Suprapubic skin (tissue), 4 donors: ENCODE results near the gene ADCY5. TPM values are rescaled to one million over a fixed set of nuclear protein-coding genes. Genes with fewer than 3 reads are reported as not detected.

Source experiments
- DNase-seq, 2 donors: peaks; one replicate each; pipeline ENCODE4 v3.0.0-alpha.2; 2019; ENCODE audit warnings: low spot score in 2 of 2
- H3K27ac ChIP-seq: fragments of 200-600 bp; sonication (generic); one replicate; pipeline ENCODE4 v1.5.1; 2019
- H3K27me3 ChIP-seq: fragments of 200-600 bp; sonication (generic); one replicate; pipeline ENCODE4 v1.5.1; 2019
- H3K36me3 ChIP-seq: fragments of 200-600 bp; sonication (generic); one replicate; pipeline ENCODE4 v1.5.1; 2019
- H3K4me1 ChIP-seq: fragments of 200-600 bp; sonication (generic); one replicate; pipeline ENCODE4 v1.5.1; 2019
- H3K4me3 ChIP-seq: fragments of 200-600 bp; sonication (generic); one replicate; pipeline ENCODE4 v1.5.1; 2019; ENCODE audit warnings: mild to moderate bottlenecking
- H3K9me3 ChIP-seq: fragments of 200-600 bp; sonication (generic); one replicate; pipeline ENCODE4 v1.5.1; 2019
- EP300 ChIP-seq: sonication (generic); formaldehyde crosslinking; IDR thresholded peaks from one replicate; pipeline ENCODE4 v1.6.1; 2017; ENCODE audit warnings: antibody characterized with exemption
- POLR2A ChIP-seq, 2 donors: fragments of 450-650 bp; IDR thresholded peaks; one replicate each; pipeline ENCODE4 v1.6.1; 2017; ENCODE audit warnings: antibody characterized with exemption in 2 of 2, mild to moderate bottlenecking in 2 of 2, moderate library complexity in 2 of 2
- POLR2AphosphoS5 ChIP-seq, 3 donors: sonication (generic); formaldehyde crosslinking; IDR thresholded peaks; one replicate each; pipeline ENCODE4 v1.6.1; 2017; ENCODE audit warnings: antibody characterized with exemption in 3 of 3
- WGBS: methylation state at CpG from one replicate; pipeline ENCODE4 v1.1.5; 2018; 5-methylcytosine and 5-hydroxymethylcytosine counted together
- total RNA-seq, 4 donors: library from RNA; depleted of rRNA; stranded (reverse); fragments of >200 nt; gene quantifications; one replicate each; pipeline ENCODE4 v1.1.0, GENCODE V29; 2016
- TF ChIP-seq, protein P1 (sequence below), 2 donors: fragments of 200-600 bp in 1 of 2; fragments of 450-650 bp in 1 of 2; sonication (generic) in 1 of 2; IDR thresholded peaks; one replicate each; pipeline ENCODE4 v1.5.1; 2016 to 2019; ENCODE audit warnings: antibody characterized with exemption in 2 of 2, mild to moderate bottlenecking in 1 of 2, moderate library complexity in 1 of 2

Gene ADCY5
- total RNA-seq, 4 donors from 2014 or later, result 1.4 to 4.9 (median 4.0) TPM

DNA sequence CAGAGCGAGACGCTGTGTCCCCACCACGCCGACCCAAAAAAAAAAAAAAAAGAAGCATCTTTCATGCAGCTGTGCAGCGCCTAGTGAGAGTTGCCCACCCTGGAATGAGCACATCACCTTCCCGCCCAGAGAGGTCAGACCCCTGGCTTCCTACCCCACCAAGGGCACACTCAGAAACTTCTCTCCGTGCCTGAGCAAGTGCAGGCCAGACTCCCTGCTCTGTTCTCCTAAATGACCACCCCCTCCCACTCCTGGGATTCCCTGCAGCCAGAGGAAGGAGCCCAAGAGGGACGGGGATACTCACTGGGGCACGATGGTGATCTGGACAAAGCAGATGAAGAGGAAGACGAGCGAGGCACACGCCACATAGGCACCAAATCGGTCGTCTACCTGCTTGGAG lies 131.2 kb downstream of the ADCY5 start:
- Histone ChIP-seq H3K4me1 (no peaks in the 10 kb centered on the region), H3K27me3 (peaks cover 5% of the 10 kb centered on the region), H3K27ac (no peak overlapping the region), H3K4me3 (no peak overlapping the region), H3K36me3 (no peaks in the 10 kb centered on the region), H3K9me3 (no peaks in the 10 kb centered on the region)
- TF ChIP-seq POLR2AphosphoS5 (IDR thresholded peaks at IDR 0.05), result no peak
- TF ChIP-seq, protein P1, sequence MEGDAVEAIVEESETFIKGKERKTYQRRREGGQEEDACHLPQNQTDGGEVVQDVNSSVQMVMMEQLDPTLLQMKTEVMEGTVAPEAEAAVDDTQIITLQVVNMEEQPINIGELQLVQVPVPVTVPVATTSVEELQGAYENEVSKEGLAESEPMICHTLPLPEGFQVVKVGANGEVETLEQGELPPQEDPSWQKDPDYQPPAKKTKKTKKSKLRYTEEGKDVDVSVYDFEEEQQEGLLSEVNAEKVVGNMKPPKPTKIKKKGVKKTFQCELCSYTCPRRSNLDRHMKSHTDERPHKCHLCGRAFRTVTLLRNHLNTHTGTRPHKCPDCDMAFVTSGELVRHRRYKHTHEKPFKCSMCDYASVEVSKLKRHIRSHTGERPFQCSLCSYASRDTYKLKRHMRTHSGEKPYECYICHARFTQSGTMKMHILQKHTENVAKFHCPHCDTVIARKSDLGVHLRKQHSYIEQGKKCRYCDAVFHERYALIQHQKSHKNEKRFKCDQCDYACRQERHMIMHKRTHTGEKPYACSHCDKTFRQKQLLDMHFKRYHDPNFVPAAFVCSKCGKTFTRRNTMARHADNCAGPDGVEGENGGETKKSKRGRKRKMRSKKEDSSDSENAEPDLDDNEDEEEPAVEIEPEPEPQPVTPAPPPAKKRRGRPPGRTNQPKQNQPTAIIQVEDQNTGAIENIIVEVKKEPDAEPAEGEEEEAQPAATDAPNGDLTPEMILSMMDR (IDR thresholded peaks at IDR 0.05), result no peak
- TF ChIP-seq POLR2A (IDR thresholded peaks at IDR 0.05), result no peak
- TF ChIP-seq EP300, result no peak
- DNase-seq, result no peak
- WGBS, result 99% methylated on average over 14 of the region's 14 CpGs

DNA sequence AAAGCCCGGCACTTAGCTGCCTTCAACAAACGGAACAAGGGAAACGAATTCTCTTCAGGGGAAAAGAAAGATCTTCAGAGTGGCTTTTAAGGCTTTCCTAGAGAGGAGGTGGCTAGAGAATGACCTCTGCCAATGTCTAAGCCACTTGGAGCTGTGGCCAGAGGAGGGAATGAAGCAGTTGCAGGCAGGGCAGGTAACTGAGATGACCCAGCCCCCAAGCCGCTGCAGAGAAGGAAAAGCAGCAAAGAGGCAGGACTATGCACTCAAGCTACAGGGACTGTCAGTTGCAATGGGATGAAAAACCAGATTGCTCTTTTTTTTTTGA lies 133.7 kb downstream of the ADCY5 start:
- Histone ChIP-seq H3K36me3 (no peaks in the 10 kb centered on the region), H3K9me3 (no peaks in the 10 kb centered on the region), H3K4me3 (no peak overlapping the region), H3K27me3 (peaks cover 2% of the 10 kb centered on the region), H3K27ac (no peak overlapping the region), H3K4me1 (no peaks in the 10 kb centered on the region)
- WGBS, result 82% methylated on average over 4 of the region's 4 CpGs
- TF ChIP-seq EP300, result no peak
- no peak for TF ChIP-seq POLR2A (IDR thresholded peaks at IDR 0.05)
- TF ChIP-seq, protein P1 (IDR thresholded peaks at IDR 0.05), result no peak
- no peak for TF ChIP-seq POLR2AphosphoS5 (IDR thresholded peaks at IDR 0.05)
- DNase-seq, result no peak

DNA sequence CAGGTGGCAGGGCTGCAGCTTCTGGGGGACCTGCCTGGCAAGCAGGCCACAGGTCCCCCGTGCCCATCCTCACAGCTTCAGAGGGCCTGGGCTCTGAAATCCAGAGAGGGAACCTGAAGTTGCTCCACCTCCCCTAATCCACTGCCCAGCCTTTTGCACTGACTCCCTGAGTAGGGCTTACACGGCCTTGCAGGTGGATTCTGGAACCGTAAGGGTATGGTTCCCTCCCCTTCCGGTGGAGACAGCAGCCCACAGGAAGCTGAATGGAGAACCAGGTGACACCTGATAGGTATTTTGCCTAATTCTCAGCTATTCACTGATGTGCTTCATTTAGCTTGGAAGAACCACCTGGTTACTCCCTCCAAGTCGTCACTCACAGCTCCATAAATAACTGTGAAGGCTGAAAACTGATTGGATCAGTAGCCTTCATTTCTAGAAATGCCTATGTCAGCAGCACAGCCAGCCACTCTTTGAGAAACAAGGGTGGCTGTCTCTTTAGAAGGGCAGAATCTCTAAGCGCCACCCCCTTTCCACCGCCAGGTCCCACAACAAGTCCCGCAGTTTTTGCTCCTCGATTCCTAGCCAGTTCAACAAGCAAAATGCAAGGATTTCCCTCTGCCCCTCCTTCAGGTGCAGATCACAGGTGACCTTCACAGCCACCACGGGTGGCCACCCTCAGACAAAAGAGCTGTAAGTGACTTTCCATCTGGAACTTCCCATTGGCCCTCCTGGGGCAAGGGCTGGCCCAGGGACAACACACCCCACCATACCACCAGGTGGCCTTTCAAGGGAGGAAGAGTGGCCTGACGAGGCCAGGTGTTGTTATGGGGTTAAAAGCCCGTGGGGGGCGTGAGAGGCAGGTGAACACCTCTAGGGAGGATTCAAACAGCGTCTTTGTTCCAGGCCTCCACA lies 134.3 kb downstream of the ADCY5 start:
- H3K4me3 ChIP-seq, result no peak overlapping the region
- WGBS, result 67% methylated on average over 12 of the region's 14 CpGs

DNA sequence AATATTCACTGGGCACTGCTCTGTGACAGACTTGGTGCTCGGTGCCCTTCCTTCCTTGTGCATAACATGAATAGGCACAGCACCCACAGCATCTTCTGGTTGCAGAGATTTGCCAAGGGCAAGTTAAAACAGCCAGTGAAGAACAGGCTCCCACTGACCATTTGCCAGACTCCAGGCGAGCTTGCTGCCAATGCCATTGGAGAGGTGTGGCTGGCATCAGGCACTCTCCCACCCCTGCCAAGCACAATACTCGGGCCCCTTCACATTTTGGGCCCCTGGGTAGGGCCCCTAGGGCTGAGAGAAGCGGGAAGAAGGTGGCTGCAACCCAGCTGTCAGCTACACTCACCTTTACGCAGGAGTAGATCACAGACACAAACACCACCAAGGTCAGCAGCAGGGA lies 135.0 kb downstream of the ADCY5 start:
- Histone ChIP-seq H3K27ac (no peak overlapping the region), H3K36me3 (no peaks in the 10 kb centered on the region), H3K27me3 (peaks cover 2% of the 10 kb centered on the region), H3K4me3 (no peak overlapping the region), H3K9me3 (no peaks in the 10 kb centered on the region), H3K4me1 (no peaks in the 10 kb centered on the region)
- no peak for DNase-seq
- 67% methylated on average over 5 of the region's 5 CpGs for WGBS
- TF ChIP-seq, protein P1 (IDR thresholded peaks at IDR 0.05), result no peak
- TF ChIP-seq EP300, result no peak
- no peak for TF ChIP-seq POLR2AphosphoS5 (IDR thresholded peaks at IDR 0.05)
- no peak for TF ChIP-seq POLR2A (IDR thresholded peaks at IDR 0.05)

More for the DNA sequence above, 134.3 kb downstream of the ADCY5 start:
- Histone ChIP-seq H3K27ac (no peak overlapping the region), H3K9me3 (no peaks in the 10 kb centered on the region), H3K27me3 (peaks cover 2% of the 10 kb centered on the region), H3K36me3 (no peaks in the 10 kb centered on the region), H3K4me1 (no peaks in the 10 kb centered on the region)
- TF ChIP-seq POLR2A (IDR thresholded peaks at IDR 0.05), result no peak
- TF ChIP-seq EP300, result no peak
- TF ChIP-seq POLR2AphosphoS5 (IDR thresholded peaks at IDR 0.05), result no peak
- TF ChIP-seq, protein P1 (IDR thresholded peaks at IDR 0.05), result no peak
- no peak for DNase-seq

DNA sequence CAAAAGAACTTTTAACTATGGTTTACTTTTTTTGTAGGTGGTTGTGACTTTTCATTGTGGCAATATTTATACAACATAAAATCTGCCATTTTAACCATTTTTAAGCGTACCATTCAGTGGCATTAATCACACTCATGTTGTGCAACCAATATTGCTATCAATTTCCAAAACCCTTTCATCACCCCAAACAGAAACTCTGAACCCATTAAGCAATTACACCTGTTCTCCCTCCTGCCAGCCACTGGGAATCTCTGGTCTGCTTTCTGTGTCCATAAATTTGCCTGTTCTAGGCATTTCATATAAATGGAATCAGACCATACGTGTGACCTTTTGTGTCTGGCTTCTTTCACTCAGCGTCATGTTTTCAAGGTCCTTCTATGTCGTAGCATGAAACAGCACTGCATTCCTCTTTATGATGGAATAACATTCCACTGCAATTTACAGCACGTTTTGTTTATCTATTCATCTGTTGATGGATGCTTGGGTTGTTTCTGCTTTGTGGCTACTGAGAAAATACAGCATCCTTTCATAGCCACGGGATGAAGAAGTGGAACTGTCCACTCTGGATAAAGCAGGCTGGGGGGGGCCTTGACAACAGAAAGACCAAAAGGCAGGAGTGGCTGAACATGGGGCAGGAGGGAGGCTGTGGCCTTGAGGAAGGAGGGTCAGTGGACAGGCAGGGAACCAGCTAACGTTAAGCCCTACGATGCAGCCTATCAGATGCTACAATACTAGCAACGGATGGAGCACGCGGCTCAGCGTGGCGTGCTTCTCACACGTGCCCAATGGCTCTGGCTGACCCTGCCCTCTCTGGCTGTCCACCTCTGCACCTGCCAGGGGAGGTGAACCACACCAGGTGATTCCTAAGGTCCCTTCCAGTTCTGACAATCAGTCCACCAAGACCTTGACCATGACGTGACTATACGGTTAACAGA lies 136.3 kb downstream of the ADCY5 start:
- Histone ChIP-seq H3K27ac (no peak overlapping the region), H3K4me3 (no peak overlapping the region), H3K4me1 (no peaks in the 10 kb centered on the region), H3K36me3 (no peaks in the 10 kb centered on the region), H3K27me3 (peaks cover 2% of the 10 kb centered on the region), H3K9me3 (no peaks in the 10 kb centered on the region)
- WGBS, result 80% methylated on average over 14 of the region's 16 CpGs
- DNase-seq, result no peak
- TF ChIP-seq EP300 (no peak), POLR2AphosphoS5 (IDR thresholded peaks at IDR 0.05) (no peak), POLR2A (IDR thresholded peaks at IDR 0.05) (no peak)
- TF ChIP-seq, protein P1 (IDR thresholded peaks at IDR 0.05), result no peak
